ENCODE data around the gene UBE2G2.
A peak's percentile ranks its signal among the peaks of the same experiment; 100 is the strongest.

UBE2G2 gene

DNA sequence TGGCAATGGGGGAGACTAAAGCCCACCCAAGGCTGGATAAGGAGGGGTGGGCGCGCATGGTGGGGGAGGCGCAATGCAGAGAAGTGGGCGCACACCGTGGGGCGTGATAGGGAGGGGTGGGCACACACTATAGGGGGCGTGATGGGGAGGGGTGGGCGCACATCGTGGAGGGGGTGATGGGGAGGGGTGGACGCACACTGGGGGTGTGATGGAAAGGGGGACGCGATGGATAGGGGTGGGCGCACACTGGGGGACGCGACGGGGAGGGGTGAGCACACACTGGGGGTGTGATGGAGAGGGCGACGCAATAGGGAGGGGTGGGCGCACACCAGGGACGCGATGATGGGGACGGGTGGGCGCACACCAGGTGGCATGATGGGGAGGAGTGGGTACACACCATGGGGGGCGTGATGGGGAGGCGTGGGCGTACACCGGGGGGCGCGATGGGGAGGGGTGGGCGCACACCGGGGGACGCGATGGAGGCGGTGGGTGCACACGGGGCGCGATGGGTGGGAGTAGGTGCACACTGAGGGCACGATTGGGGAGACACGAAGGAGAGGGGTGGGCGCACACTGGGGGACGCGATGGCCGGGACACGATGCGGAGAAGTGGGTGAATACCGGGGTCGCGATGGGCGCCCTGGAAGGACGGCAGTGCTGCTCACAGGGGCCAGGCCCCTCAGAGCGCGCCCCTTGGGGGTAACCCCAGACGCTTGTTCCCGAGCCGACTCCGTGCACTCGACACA is 15.3 kb upstream of the UBE2G2 start:
- no peak for DNase-seq (ENCODE audit: low read depth in 1 of 2, low spot score in 1 of 2)

DNA sequence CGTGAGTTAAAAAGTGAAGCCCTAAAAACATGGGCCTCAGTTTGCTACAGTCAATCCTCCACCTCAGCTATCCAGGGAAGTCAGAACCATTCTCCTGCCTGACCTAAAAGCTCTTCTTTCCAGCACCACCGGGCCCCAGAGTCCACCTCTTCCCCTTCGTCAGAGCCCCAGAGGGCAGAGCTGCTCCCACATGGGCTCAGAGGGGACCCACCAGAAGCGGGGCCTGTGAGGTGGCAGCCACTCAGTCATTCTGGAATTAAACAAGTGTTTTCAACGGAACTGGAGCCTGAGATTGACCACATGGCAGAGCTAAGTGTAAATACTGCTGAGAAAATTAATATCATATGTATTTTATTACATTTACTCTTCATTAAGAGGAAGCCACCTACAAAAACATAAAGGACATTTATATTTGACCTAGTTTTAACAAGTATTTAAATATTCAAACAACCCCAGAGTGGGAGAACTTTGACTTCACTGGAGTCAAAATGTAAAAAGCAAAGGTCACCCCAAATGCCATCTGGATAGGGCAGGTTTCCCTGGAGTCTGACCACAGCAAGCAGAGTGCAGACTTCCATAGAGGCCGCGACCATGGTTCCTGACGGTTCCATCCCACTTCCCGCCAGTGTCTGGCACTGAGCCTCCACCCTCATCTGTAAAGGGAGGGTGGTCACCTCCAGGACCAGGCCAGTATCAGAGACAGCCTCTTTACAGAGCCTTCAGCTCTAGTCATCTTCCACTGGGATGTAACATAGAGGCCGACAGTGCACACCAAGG is 14.4 kb upstream of the UBE2G2 start:
- DNase-seq (ENCODE audit: low read depth in 1 of 2, low spot score in 1 of 2): no peak

DNA sequence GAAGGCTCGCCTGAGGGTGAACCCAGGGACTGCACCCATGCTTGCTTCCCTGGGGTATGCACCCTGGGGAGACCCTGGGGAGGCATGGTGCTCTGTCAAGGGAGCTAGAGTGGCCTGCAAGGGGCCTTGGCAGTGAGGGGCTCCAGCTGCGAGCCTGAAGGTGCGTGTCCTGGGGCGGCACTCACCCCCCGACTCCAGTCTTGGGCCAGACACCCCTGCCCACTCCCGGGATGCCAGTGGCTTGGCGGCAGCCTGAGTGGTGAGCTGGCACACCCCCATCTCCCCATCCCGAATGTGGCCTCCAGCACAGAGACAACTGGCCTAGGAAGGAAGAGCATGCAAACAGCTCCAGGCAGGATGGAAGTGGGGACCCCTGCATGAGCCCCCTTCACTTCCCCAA is 13.6 kb upstream of the UBE2G2 start:
- no peak for DNase-seq (ENCODE audit: low read depth in 1 of 2, low spot score in 1 of 2)

DNA sequence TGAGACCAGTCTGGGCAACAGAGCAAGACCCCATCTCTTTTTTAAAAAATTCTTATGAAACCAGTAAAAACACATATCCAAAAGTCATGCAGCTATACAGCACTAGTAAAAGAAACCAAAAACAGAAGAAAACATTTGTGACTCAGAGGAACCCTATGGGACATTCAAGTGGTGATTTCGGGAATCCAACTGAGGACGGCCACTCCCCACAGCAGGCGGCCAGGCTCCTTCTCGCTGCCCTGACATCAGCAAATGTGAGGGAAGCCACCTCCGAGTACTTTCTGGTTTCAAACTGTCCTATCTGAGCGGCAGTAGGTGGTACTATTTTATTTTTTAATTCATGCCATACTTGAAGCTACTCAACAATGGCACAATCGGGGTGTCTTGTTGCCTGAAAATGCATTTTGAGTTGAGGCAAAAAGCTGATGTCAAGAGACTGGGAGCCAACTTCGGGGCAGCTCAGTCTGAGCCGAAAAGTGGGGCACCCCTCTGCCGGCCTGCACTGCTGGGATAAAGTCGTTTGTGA is 12.9 kb upstream of the UBE2G2 start:
- DNase-seq (ENCODE audit: low read depth in 1 of 2, low spot score in 1 of 2): no peak

DNA sequence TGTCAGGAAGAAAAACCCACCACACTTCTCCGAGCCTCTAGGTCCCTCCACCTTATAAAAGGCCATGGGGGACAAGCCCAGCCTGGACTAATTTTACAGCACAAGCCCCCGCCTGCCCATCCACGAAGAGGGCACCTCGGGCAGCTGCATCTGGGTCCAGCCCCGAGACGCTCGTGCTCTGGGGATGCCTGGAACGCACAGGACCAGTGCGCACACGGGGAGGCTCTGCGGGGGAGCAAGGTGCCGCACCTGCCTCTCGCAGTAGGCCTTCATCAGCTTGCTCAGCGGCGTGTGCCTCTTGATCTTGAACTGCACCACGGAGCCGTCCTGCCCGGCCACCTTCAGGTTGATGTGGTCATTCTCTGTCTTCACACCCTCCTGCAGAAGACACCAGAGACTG is 12.1 kb upstream of the UBE2G2 start:
- no peak for DNase-seq (ENCODE audit: low read depth in 1 of 2, low spot score in 1 of 2)

DNA sequence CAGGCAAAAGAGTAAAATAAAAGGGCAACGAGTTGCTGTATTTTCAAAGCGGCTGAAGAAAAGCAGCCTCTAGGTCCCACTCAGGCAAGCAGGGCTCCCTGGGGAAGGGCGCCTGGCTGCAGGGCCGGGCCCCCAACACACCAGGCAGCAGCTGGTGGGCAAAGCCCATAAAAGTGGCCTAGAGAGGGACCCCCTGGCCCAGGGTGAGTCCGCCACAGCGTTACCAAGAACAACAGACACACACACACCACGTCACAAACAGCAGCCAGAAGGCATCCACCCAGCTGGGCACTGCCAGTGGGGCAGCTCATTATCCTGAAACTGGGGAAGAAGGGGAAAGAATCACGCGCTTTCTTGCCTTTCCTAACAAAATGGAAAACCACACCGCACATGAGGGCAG is 11.5 kb upstream of the UBE2G2 start:
- DNase-seq (ENCODE audit: low read depth in 1 of 2, low spot score in 1 of 2): no peak

DNA sequence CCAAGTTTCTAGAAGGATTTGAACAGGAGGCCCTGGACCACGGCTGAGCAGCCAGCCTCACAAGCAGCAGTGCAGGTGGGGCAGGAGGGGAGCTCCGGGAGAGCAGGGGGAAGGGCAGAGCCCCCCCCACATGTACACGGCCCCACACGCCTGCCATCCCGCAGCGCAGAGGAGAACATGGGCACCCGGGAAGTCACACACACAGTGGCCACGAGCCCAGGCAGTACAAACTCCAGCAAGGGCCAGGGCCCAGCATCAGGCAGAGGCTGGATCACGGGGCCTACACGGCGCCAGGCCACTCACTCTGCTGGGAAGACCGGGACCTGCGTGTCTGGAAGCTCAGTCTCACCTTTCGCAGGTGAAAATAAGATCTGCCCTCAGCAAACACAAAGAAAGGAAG is 11.0 kb upstream of the UBE2G2 start:
- DNase-seq (ENCODE audit: low read depth in 1 of 2, low spot score in 1 of 2): no peak

DNA sequence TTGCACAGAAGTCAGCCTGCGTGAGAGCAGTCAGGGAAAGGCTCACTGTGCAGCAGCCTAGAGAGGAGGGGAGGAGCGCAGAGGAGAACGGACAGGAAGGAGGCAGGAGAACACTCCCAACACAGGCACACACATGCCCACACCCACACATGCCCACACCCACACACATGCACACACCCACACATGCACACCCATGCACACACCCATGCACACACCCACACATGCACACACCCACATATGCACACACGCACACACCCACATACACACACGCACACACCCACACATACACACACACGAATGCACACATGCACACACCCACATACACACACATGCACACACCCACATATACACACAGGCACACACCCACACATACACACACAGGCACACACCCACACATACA is 9.2 kb upstream of the UBE2G2 start:
- DNase-seq (ENCODE audit: low read depth in 1 of 2, low spot score in 1 of 2): no peak

DNA sequence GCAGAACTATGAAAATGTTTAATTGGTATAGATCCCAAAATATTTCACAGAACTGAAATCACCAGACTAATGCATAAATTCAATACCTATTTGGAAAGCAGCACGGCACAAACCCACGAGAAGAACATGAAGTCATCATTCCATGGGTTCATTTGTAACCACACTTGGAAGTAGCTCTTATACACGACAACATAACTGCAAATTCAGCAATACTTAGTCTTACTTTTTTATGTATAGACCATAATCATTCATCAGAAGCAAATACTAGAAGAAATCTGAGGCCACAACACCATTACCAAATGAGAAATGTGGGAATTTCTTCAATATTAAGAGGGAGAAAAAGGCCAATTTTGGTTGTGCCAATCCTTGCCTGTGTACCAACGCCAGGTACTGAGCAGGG is 4.2 kb upstream of the UBE2G2 start:
- no peak for DNase-seq (ENCODE audit: low read depth in 1 of 2, low spot score in 1 of 2)

DNA sequence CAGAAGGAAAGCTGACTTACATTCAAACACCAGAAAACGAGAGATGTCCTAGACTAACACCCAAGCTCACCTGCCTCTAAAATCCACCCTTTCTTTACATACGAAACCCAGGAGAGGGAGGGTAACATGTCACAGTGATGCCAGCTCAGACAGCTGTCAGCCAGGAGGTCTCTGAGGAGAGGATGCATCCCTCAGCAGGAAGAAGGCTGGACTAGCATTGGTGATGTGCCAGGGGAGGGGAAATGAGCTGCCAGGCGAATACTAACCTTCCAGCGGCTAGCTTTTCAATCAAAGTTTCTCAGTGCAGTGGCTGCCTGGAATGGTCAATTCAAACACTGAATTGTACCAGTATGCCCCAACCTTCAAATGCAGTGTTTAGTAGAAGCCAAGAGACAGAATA is 3.6 kb upstream of the UBE2G2 start:
- no peak for DNase-seq (ENCODE audit: low read depth in 1 of 2, low spot score in 1 of 2)

DNA sequence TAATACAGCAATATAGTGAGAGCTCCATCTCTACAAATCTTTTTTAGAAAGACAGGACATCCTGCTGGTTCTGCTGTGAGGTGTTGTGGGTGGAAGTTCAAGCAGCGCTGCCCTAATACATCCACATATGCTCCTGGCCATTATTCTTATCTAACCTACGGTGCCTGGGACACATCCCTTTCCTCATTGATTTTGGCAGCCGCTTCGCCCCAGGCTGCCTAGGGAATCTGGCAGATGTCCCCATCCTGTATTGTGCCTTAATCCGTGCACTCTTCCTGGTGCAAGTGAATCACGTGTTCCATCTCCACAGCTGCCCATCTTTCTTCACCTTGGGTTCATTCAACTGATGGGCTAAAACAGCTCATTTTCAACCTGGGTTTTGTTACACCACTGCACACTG is 3.1 kb upstream of the UBE2G2 start:
- DNase-seq (ENCODE audit: low read depth in 1 of 2, low spot score in 1 of 2): no peak

DNA sequence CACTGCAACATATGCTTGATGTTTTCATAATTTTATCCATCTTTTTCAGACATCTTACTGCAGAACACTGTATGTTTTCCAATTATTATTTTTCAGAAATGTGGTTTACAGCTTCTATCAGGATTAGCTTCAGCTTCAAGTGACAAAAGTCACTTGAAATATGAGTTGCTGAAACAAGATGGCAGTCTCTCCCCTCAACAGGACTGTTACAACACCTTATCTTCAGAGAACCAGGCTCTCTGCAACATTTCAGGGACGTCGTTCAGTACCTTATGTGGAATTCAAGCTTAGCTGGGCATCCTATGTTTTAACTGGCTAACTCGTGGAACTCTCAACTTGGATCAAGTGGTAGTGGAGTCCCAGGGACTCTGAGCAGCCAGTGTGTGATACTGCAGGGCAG is 2.0 kb upstream of the UBE2G2 start:
- DNase-seq (ENCODE audit: low read depth in 1 of 2, low spot score in 1 of 2): no peak

DNA sequence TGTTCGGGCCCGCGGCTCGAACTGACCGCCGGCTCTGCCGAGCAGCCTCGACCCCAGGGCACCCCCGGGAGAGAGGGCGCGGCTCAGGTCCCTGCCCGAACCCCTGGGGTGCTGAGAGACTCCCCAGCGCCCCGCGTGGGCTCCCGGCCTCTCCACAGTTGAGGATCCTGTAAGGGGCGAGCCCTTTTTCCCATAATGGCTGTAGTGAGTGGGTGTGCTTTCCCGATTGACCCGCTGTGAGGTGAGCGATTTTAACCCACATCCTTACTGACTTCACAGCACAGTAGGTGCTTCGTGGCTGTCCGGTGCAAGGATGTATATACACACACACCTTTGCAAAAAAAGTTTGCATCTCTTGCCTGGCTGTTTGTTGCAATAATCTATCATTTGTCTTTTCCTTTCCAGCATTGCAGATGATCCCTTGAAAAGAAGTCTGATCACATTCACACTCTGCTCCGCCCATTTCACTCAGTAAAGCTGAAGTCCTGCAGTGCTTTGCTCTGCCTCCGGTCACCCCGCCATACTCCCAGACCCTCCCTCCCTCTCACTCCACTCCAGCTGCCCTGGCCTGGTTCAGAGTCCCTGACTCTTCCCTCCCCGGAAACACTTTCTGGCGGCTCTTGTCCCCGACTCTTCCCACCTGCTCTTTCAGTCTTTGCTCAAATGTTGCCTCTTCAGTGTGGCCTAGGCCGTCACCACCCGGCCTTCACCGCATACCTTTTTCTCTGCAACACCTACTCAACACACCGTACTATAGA is 955 bp upstream of the UBE2G2 start:
- no peak for DNase-seq (ENCODE audit: low read depth in 1 of 2, low spot score in 1 of 2)

DNA sequence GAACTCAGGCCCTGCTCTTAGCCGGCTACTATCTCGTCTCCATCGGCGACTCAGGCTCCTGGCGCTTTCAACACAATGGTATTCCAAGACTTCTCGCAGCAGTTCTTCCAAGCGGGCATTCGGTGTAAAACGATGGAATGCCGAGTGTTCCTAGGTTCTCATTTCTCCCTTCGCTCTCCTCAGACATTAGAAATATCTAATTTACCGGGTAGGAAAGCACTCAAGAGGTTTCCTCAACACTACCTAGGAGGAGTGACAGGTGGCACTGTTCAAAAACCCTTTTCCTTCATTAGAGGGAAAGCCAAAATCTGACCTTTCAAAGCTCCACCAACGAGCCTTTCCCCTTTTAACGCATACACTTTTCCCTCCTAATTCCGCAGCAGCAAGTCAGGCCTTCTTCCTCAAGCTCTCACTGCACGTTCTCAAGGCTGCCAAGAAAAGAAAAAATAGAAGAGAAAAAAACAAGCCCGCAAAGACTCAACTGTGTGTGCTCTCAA is 601 bp downstream of the UBE2G2 start:
- peak in 1 of 2 donors; percentile 28 for DNase-seq (ENCODE audit: low read depth in 1 of 2, low spot score in 1 of 2)

DNA sequence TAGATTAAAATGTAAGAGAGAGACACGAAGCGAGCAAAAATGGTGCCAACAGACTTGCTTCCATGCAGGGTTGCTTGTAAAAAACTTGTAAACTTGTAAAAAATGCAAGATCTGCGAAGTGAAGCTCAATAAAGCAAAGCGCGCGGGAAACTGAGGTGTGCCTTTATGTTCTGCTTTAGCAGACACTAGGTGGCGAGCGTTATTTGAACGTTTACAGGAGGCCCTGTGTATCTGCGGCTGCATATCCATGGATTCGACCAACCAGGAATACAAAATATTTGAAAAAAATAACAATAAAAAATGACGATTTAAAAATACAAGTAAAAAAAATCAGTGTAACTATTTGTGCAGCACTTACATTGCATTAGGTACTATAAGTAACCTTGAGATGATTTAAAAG is 1.5 kb downstream of the UBE2G2 start:
- DNase-seq (ENCODE audit: low read depth in 1 of 2, low spot score in 1 of 2): no peak

DNA sequence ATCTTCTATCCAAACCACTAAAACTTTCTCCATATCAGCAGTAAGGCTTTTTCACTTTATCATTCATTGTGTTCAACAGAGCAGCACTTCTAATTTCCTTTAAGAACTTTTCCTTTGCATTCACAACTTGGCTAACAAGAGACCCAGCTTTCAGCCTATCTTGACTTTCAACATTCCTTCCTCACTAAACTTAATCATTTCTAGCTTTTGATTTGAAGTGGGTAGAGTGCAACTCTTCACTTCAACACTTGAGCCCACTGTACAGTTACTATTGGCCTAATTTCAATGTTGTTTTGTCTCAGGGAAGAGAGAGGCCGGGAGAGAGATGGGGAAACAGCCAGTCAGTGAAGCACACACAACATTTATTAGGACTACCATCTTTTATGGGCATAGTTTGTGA is 2.0 kb downstream of the UBE2G2 start:
- no peak for DNase-seq (ENCODE audit: low read depth in 1 of 2, low spot score in 1 of 2)

DNA sequence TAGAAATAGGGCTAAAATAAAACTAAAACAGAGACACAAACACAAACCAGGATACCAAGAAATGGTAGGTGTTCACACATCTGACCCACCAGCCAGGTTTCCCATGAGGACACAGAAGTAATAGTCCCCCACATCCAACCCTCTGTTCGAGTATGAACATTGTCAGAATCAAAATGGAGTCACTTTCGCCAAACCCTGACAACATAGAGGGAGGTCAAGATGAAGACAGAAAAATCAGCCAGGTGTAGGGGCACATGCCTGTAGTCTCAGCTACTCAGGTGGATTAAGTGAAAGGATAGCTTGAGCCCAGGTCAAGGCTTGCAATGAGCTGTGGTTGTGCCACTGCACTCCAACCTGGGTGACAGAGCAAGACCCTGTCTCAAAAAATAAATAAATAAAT is 3.8 kb downstream of the UBE2G2 start:
- DNase-seq (ENCODE audit: low read depth in 1 of 2, low spot score in 1 of 2): no peak

DNA sequence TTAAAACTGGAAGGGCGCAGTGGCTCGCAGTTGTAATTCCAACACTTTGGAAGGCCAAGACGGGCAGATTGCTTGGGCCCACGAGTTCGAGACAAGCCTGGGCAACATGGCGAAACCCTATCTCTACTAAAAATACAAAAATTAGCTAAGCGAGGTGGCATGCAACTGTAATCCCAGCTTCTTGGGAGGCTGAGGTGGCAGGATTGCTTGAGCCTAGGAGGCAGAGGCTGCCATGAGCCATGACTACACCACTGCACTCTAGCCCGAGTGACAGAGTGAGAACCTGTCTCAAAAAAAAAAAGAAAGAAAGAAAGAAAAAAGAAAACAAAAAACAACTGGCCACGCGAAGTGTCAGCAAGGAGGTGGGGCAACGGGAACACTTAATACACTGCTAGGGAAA is 6.3 kb downstream of the UBE2G2 start:
- DNase-seq (ENCODE audit: low read depth in 1 of 2, low spot score in 1 of 2): no peak

DNA sequence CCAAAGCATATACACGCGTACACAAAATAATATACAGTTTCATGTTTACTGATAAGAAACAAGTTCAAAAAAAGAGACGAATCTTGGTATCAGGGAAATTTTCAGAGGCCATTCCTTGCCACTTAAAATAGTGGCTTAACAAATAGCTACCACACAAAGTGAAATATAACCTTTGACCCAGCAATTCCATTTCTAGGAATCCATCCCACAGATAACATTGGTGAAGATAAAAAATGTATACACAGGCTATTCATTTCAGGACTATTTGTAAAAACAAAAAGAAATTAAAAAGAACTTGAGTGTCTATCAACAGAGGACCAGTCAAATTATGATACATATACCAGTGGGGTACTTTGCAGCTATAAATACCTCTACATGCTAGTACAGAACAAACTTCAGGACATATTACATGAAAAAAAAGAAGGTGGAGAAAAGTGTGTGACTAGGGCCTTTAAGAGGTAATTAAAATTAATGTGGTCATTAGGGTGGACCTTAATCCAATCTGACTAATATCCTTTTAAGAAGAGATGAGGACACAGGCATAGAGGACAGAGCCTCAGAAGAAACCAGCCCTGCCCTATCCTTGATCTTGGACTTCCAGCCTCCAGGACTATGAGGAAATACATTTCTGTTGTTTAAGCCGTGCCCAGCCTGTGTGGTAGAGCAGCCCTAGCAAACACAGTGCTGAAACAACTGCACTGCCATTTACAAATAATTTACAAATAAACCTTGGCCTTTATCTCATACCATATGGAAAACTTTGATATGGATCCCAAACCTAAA is 7.8 kb downstream of the UBE2G2 start:
- DNase-seq (ENCODE audit: low read depth in 1 of 2, low spot score in 1 of 2): no peak

DNA sequence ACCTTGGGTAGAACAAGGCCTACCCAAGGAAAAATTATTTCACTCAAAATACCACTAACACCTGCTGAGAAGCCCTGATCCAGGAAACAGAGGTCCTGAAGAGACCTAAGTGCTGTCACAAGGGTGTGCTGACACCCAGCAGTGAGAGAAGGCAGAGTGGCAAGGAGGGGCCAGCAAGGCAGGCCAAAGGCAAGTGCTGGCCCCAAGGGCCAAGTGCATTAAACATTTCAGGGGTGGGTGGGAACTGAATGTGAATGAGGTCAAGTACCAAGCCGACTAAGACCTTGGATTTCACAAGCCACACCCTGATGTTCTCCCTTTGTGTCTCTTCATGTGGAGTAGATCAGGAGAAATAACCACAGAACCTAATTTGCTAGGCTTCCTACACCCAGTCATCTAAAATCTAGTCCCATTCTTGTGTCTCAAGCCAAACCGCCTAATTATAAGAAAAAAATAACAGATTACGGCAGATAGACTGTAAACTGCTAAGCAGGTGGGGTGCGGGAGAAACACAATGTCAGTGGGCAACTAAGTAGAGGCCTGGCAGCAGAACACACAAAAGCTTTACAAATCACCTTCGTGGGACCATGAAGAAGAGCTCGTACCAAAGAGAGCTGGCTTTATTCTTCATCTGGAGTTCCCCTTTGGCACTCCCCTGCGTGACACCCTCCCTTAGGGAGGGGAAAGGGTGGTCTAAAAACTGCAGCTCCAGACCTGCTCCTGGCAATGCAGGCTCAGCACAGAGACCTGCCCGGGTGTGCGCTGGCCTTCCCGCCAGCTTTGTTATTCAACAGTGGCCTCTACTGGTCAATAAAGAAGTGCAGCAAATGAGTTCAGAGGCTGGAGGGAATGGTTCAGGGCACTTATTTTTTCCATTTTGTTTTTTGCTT is 8.7 kb downstream of the UBE2G2 start:
- DNase-seq (ENCODE audit: low read depth in 1 of 2, low spot score in 1 of 2): peak in 1 of 2 donors; percentile 32

Measured in activated CD4-positive, alpha-beta T cell treated with anti-CD3 and anti-CD28 coated beads, Interleukin-2, amount 50 U/mL, for 24 hours (primary cell).